ENCODE measurements around the gene EIF3L.

Gene EIF3L

DNA sequence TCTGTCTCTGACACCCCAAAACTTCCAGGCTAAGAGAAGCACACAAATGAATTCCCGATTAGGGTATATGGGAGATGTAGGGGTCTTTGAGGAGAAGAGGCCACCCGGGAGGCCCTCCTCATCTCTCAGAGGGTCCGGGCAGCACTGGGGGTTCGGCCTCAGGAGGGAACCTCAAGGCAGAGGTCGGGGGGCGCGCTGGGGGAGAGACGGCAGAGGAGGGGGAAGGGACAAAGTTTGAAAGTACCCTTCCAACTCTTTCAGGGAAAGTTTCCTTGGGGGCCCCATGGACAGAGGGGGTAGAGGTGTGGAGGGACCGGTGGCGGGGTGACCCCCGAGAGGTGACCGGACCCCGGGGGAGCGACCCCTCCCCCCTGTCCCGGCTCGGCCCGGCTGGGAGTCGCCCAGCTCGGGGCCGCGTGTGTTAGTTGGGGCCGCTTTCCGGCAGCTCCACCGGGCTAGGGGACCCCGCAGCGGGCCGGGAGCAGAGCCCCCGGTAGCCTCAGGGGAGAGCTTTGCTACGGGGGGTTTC, 44.8 kb upstream of the EIF3L start:
- no peak for DNase-seq
- Histone ChIP-seq H3K27ac (peak overlapping the region; percentile 70), H3K27me3 (ENCODE audit: insufficient read depth, low read depth, severe bottlenecking) (peaks cover 8% of the 10 kb centered on the region), H3K36me3 (no peaks in the 10 kb centered on the region), H3K9me3 (ENCODE audit: severe bottlenecking) (no peaks in the 10 kb centered on the region), H3K4me3 (ENCODE audit: low read depth, low read length) (peak overlapping the region; percentile 53)
- TF ChIP-seq, protein P1, sequence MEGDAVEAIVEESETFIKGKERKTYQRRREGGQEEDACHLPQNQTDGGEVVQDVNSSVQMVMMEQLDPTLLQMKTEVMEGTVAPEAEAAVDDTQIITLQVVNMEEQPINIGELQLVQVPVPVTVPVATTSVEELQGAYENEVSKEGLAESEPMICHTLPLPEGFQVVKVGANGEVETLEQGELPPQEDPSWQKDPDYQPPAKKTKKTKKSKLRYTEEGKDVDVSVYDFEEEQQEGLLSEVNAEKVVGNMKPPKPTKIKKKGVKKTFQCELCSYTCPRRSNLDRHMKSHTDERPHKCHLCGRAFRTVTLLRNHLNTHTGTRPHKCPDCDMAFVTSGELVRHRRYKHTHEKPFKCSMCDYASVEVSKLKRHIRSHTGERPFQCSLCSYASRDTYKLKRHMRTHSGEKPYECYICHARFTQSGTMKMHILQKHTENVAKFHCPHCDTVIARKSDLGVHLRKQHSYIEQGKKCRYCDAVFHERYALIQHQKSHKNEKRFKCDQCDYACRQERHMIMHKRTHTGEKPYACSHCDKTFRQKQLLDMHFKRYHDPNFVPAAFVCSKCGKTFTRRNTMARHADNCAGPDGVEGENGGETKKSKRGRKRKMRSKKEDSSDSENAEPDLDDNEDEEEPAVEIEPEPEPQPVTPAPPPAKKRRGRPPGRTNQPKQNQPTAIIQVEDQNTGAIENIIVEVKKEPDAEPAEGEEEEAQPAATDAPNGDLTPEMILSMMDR (IDR thresholded peaks at IDR 0.05; ENCODE audit: low read depth, low read length): no peak

DNA sequence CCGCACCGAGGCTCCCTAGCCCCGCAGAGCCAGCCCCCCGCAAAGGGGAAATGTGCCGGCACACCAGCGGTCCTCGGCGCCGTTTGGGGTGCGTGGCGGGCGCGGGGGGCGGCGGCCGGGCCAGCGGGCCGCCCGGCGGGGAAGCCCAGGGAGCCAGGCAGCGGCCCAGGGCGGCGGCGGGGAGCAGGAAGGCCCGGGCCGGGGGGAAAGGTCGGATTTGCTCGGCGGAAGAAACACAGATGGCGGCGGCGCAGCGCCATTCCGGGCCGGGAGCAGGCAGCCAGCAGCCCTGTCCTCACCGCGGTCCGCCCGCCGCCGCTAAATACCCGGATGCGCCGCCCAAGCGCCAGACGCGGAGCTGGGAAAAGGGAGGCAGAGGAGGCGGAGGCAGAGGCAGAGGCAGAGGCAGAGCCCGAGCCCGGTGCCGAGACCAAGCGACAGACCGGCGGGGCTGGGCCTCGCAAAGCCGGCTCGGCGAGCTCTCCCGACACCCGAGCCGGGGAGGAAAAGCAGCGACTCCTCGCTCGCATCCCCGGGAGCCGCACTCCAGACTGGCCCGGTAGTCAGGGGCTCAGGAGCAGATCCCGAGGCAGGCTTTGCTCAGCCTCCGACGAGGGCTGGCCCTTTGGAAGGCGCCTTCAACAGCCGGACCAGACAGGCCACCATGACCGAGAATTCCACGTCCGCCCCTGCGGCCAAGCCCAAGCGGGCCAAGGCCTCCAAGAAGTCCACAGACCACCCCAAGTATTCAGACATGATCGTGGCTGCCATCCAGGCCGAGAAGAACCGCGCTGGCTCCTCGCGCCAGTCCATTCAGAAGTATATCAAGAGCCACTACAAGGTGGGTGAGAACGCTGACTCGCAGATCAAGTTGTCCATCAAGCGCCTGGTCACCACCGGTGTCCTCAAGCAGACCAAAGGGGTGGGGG, 44.1 kb upstream of the EIF3L start:
- DNase-seq: peak; percentile 93
- no peaks in the 10 kb centered on the region for H3K36me3 ChIP-seq
- H3K9me3 ChIP-seq (ENCODE audit: severe bottlenecking): no peaks in the 10 kb centered on the region
- peaks cover 8% of the 10 kb centered on the region for H3K27me3 ChIP-seq (ENCODE audit: insufficient read depth, low read depth, severe bottlenecking)
- H3K27ac ChIP-seq: peak overlapping the region; percentile 70
- H3K4me3 ChIP-seq (ENCODE audit: low read depth, low read length): peak overlapping the region; percentile 53
- TF ChIP-seq, protein P1 (IDR thresholded peaks at IDR 0.05; ENCODE audit: low read depth, low read length): no peak

DNA sequence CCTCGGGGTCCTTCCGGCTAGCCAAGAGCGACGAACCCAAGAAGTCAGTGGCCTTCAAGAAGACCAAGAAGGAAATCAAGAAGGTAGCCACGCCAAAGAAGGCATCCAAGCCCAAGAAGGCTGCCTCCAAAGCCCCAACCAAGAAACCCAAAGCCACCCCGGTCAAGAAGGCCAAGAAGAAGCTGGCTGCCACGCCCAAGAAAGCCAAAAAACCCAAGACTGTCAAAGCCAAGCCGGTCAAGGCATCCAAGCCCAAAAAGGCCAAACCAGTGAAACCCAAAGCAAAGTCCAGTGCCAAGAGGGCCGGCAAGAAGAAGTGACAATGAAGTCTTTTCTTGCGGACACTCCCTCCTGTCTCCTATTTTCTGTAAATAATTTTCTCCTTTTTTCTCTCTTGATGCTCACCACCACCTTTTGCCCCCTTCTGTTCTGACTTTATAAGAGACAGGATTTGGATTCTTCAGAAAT, 43.4 kb upstream of the EIF3L start:
- no peak overlapping the region; the same call in 1 of the 2 replicates for H3K27ac ChIP-seq

DNA sequence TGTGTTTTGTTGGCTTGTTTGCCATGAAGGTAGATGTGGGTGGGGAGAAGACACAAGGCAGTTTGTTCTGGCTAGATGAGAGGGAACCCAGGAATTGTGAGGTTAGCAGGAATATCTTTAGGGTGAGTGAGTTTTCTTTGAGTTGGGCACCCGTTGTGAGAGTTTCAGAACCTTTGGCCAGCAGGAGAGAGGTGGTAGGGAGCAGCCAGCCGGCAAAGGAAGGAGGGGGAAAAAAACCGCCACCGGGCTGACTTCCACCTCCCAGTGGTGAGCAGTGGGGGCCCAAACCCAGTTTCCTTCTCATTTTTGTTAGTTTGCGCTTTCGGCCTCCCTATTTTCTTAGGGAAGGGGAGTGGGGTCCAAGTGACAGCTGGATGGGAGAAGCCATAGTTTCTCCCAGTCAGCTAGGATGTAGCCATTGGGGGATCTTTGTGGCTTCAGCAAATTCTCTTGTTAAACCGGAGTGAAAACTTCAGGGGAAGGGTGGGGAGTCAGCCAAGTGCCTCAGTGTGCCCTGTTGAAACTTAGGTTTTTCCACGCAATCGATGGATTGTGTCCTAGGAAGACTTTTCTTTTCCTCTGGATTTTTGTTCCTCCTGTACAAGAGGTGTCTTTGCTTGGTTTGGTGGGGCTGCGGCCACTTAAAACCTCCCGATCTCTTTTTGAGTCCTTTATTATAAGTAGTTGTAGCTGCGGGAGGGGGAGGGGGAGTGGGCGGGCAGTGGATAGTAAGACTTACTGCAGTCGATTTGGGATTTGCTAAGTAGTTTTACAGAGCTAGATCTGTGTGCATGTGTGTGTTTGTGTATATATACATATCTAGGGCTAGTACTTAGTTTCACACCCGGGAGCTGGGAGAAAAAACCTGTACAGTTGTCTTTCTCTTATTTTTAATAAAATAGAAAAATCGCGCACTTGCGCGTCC, 42.5 kb upstream of the EIF3L start:
- Histone ChIP-seq H3K9me3 (ENCODE audit: severe bottlenecking) (no peaks in the 10 kb centered on the region), H3K4me3 (ENCODE audit: low read depth, low read length) (peak overlapping the region; percentile 53), H3K36me3 (no peaks in the 10 kb centered on the region), H3K27ac (no peak overlapping the region), H3K27me3 (ENCODE audit: insufficient read depth, low read depth, severe bottlenecking) (peaks cover 8% of the 10 kb centered on the region)
- no peak for DNase-seq
- TF ChIP-seq, protein P1 (IDR thresholded peaks at IDR 0.05; ENCODE audit: low read depth, low read length): no peak

More for the DNA sequence above, 43.4 kb upstream of the EIF3L start:
- no peaks in the 10 kb centered on the region for H3K9me3 ChIP-seq (ENCODE audit: severe bottlenecking)
- H3K27me3 ChIP-seq (ENCODE audit: insufficient read depth, low read depth, severe bottlenecking): peaks cover 8% of the 10 kb centered on the region
- peak overlapping the region; percentile 53 for H3K4me3 ChIP-seq (ENCODE audit: low read depth, low read length)
- TF ChIP-seq, protein P1 (IDR thresholded peaks at IDR 0.05; ENCODE audit: low read depth, low read length): no peak
- no peak for DNase-seq
- no peaks in the 10 kb centered on the region for H3K36me3 ChIP-seq

DNA sequence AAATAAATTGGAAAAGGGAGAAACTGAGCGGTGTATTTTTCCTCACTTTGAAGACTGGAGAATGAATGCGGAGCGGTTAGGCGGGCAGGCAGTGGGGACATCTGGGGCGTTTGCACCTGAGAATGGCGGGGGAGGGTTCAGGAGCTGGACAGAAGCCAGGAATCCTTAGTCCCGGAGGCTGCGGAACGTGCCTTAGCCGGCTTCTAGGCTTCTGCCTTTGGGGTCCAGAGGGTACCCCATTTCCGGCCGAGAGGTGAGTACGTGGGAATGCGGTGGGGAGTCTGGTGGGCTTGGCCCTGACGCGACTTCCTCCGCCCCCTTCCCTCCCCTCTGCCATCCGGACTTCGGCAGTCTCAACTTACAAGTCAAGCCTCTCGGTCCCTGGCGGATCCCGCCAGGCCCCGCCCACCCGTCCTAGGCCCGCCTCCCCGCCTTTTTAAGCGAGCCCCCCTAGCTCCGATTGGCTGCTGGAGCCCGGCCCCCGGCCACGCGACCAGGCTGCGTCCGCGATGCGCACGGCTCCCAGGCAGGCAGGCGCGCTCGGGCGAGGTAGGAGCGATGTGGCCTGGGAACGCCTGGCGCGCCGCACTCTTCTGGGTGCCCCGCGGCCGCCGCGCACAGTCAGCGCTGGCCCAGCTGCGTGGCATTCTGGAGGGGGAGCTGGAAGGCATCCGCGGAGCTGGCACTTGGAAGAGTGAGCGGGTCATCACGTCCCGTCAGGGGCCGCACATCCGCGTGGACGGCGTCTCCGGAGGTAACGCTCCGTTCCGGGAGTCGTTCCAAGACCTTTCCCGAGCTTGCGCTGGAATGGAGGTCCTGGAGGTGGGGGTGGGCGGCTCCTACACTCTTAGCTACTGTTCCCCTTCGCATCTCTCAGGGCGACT, 41.6 kb upstream of the EIF3L start, which contains the start of gene GCAT:
Gene GCAT (plus strand): TSS at position 525 of the 884 bp plus-strand sequence. CDS start 34 bp downstream, at position 559.
- TF ChIP-seq, protein P1 (IDR thresholded peaks at IDR 0.05; ENCODE audit: low read depth, low read length): no peak
- DNase-seq: peak; percentile 96
- Histone ChIP-seq H3K27me3 (ENCODE audit: insufficient read depth, low read depth, severe bottlenecking) (peaks cover 8% of the 10 kb centered on the region), H3K9me3 (ENCODE audit: severe bottlenecking) (no peaks in the 10 kb centered on the region), H3K36me3 (no peaks in the 10 kb centered on the region), H3K4me3 (ENCODE audit: low read depth, low read length) (peak within 1 kb of the TSS; percentile 53), H3K27ac (no peak within 1 kb of the TSS)
